Liver (tissue), 9 donors: ENCODE results near the gene SYS1. TPM values are rescaled to one million over a fixed set of nuclear protein-coding genes. Genes with fewer than 3 reads are reported as not detected.

Experiments
- DNase-seq: peaks from one replicate; pipeline ENCODE4 v3.0.0-alpha.2; 2017; ENCODE audit warnings: low spot score
- H3K27ac ChIP-seq, 2 donors: one replicate each; pipeline ENCODE4 v1.7.0; 2013; ENCODE audit warnings: inconsistent platforms in 2 of 2, low read length in 2 of 2, control low read depth in 1 of 2, low read depth in 1 of 2, mild to moderate bottlenecking in 1 of 2
- H3K27me3 ChIP-seq, 4 donors: one replicate each; pipeline versions ENCODE4 v1.6.1 to v1.7.0; 2013; ENCODE audit warnings: low read length in 3 of 4, inconsistent platforms in 1 of 4, mild to moderate bottlenecking in 1 of 4, moderate library complexity in 1 of 4; ENCODE audit not compliant: control insufficient read depth in 4 of 4, insufficient read depth in 4 of 4
- H3K36me3 ChIP-seq, 4 donors: one replicate each; pipeline versions ENCODE4 v1.6.1 to v1.7.0; 2013; ENCODE audit warnings: low read length in 3 of 4, mild to moderate bottlenecking in 3 of 4, low read depth in 1 of 4, moderate library complexity in 1 of 4; ENCODE audit not compliant: control insufficient read depth in 4 of 4, insufficient read depth in 3 of 4
- H3K4me1 ChIP-seq, 4 donors: one replicate each; pipeline versions ENCODE4 v1.6.1 to v1.7.0; 2013; ENCODE audit warnings: low read length in 3 of 4, mild to moderate bottlenecking in 3 of 4, moderate library complexity in 1 of 4; ENCODE audit not compliant: control insufficient read depth in 4 of 4, insufficient read depth in 4 of 4
- H3K4me3 ChIP-seq, 3 donors: one replicate each; pipeline versions ENCODE4 v1.6.1 to v1.7.0; 2013; ENCODE audit warnings: low read length in 3 of 3, control low read depth in 1 of 3, low read depth in 1 of 3, mild to moderate bottlenecking in 1 of 3
- H3K9ac ChIP-seq, 2 donors: one replicate each; pipeline ENCODE4 v1.7.0; 2013; ENCODE audit warnings: low read length in 2 of 2, mild to moderate bottlenecking in 2 of 2, moderate library complexity in 2 of 2, control low read depth in 1 of 2, low read depth in 1 of 2
- H3K9me3 ChIP-seq, 4 donors: one replicate each; pipeline versions ENCODE4 v1.6.1 to v1.7.0; 2013; ENCODE audit warnings: low read length in 3 of 4; ENCODE audit not compliant: control insufficient read depth in 4 of 4
- EGR1 ChIP-seq, 2 donors: IDR thresholded peaks; 2 replicates each; pipeline ENCODE4 v1.6.1; 2016 to 2018; ENCODE audit warnings: antibody characterized with exemption in 2 of 2, low read depth in 2 of 2
- FOXA1 ChIP-seq: IDR thresholded peaks from 2 replicates; pipeline ENCODE4 v1.6.1; 2016; ENCODE audit warnings: antibody characterized with exemption
- FOXA2 ChIP-seq: IDR thresholded peaks from 2 replicates; pipeline ENCODE4 v1.6.1; 2016; ENCODE audit warnings: antibody characterized with exemption
- GABPA ChIP-seq, 2 donors: IDR thresholded peaks in 1 of 2; conservative IDR thresholded peaks in 1 of 2; 2 replicates each; pipeline ENCODE4 v1.6.1; 2016; ENCODE audit warnings: antibody characterized with exemption in 2 of 2, mild to moderate bottlenecking in 1 of 2, moderate library complexity in 1 of 2
- HNF4A ChIP-seq, 2 donors: conservative IDR thresholded peaks; 2 replicates each; pipeline ENCODE4 v1.6.1; 2016; ENCODE audit warnings: antibody characterized with exemption in 2 of 2, mild to moderate bottlenecking in 2 of 2
- HNF4G ChIP-seq: IDR thresholded peaks from 2 replicates; pipeline ENCODE4 v1.6.1; 2016; ENCODE audit warnings: antibody characterized with exemption
- JUND ChIP-seq, 2 donors: IDR thresholded peaks; 2 replicates each; pipeline ENCODE4 v1.6.1; 2016; ENCODE audit warnings: antibody characterized with exemption in 2 of 2
- NR2F2 ChIP-seq: IDR thresholded peaks from 2 replicates; pipeline ENCODE4 v1.6.1; 2016; ENCODE audit warnings: antibody characterized with exemption
- RAD21 ChIP-seq, 2 donors: IDR thresholded peaks; 2 replicates each; pipeline ENCODE4 v1.6.1; 2016; ENCODE audit warnings: antibody characterized with exemption in 2 of 2, mild to moderate bottlenecking in 2 of 2
- RXRA ChIP-seq, 2 donors: IDR thresholded peaks; 2 replicates each; pipeline ENCODE4 v1.6.1; 2017 to 2018; ENCODE audit warnings: antibody characterized with exemption in 2 of 2, mild to moderate bottlenecking in 1 of 2
- SP1 ChIP-seq: IDR thresholded peaks from 2 replicates; pipeline ENCODE4 v1.6.1; 2018; ENCODE audit warnings: antibody characterized with exemption, mild to moderate bottlenecking
- TAF1 ChIP-seq: conservative IDR thresholded peaks from 2 replicates; pipeline ENCODE4 v1.6.1; 2016; ENCODE audit warnings: antibody characterized with exemption, mild to moderate bottlenecking
- YY1 ChIP-seq: IDR thresholded peaks from 2 replicates; pipeline ENCODE4 v1.6.1; 2016; ENCODE audit warnings: antibody characterized with exemption, mild to moderate bottlenecking
- WGBS: extraction: QIAGEN DNeasy Blood & Tissue Kit; methylation state at CpG from one replicate; pipeline ENCODE4 v1.1.7; 2013; 5-methylcytosine and 5-hydroxymethylcytosine counted together
- polyA plus RNA-seq, 2 donors: library from polyadenylated mRNA; stranded (reverse) in 1 of 2; unstranded in 1 of 2; fragments of 200-250 nt in 1 of 2; fragments of >200 nt in 1 of 2; fragmentation: Nextera tagmentation in 1 of 2; extraction: Ambion mirVana in 1 of 2; gene quantifications; one replicate each; pipeline versions ENCODE4 v1.2.1 to v1.2.3, GENCODE V29; 2013 to 2015
- total RNA-seq, 2 donors: library from RNA; depleted of rRNA; stranded (reverse); fragments of >200 nt; gene quantifications; one replicate each; pipeline ENCODE4 v1.2.3, GENCODE V29; 2014
- TF ChIP-seq, protein P1 (sequence below): IDR thresholded peaks from 2 replicates; pipeline ENCODE4 v1.6.1; 2016; ENCODE audit warnings: antibody characterized with exemption
- TF ChIP-seq, protein P2 (sequence below): fragments of 150-350 bp; IDR thresholded peaks from 2 replicates; pipeline ENCODE4 v1.5.1; 2017; ENCODE audit warnings: improper control_type of control experiment, low read depth, low read length; ENCODE audit not compliant: missing input control
- TF ChIP-seq, protein P3 (sequence below): IDR thresholded peaks from 2 replicates; pipeline ENCODE4 v1.6.1; 2016; ENCODE audit warnings: antibody characterized with exemption
- TF ChIP-seq, protein P4 (sequence below): IDR thresholded peaks from 2 replicates; pipeline ENCODE4 v1.6.1; 2016; ENCODE audit warnings: antibody characterized with exemption
- donor health status: healthy.
- donor health status: healthy.
- donor health status: healthy.
- donor health status: healthy.
- donor health status: healthy.

SYS1 gene
- total and polyA plus RNA-seq, 4 donors, result 15.0 to 37.8 (median 28.1) TPM

DNA sequence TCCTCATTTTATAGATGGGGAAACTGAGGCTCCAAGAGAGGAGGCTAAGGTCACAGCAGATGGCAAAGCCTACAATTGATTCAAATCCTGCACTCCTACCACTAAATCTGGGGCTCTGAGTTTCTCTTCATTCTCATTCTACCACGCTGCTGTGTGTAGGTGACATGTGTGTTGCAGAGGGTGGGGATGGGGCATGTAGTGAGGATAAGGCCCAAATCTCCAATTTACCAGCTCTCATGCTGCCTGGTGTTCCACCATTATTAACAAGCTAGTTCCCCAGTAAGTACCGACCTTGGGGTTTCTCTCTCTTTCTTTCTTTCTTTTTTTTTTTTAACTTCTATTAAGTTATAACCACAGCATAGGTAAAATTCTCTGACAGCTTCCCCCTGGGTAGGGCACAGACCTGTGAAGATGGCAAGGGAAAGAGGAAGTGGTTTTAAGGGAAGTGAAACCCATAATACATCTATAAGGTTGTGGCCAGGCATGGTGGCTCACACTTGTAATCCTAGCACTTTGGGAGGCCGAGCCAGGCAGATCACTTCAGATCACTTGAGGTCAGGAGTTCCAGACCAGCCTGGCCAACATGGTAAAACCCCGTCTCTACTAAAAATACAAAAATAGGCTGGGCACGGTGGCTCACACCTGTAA lies 41.9 kb upstream of the SYS1 start (continued):
- TF ChIP-seq, protein P1, sequence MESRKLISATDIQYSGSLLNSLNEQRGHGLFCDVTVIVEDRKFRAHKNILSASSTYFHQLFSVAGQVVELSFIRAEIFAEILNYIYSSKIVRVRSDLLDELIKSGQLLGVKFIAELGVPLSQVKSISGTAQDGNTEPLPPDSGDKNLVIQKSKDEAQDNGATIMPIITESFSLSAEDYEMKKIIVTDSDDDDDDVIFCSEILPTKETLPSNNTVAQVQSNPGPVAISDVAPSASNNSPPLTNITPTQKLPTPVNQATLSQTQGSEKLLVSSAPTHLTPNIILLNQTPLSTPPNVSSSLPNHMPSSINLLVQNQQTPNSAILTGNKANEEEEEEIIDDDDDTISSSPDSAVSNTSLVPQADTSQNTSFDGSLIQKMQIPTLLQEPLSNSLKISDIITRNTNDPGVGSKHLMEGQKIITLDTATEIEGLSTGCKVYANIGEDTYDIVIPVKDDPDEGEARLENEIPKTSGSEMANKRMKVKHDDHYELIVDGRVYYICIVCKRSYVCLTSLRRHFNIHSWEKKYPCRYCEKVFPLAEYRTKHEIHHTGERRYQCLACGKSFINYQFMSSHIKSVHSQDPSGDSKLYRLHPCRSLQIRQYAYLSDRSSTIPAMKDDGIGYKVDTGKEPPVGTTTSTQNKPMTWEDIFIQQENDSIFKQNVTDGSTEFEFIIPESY, result no peak
- TF ChIP-seq NR2F2 (no peak), HNF4A (conservative IDR thresholded peaks at IDR 0.05) (no peak)

DNA sequence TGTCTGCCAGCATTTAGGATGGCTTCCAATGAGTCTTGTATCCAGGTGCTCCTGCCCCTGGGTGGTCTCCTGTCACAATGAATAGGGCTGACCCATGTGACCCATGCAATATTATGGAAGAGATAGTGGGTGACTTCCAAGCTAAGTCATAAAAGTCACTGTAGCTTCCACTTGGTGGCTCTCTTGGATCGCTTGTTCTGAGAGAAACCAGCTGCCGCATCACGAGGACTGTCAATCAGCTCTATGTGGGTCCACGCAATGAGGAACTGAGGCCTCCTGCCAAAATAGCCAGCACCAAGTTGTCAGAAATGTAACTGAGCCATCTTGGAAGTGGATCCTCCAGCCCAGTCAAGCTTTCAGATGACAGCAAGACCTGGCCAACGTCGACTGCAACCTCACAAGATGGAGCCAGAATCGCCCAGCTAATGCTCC lies 40.0 kb upstream of the SYS1 start:
- Histone ChIP-seq H3K4me1 (peaks cover 0 to 2% (median 0%) of the 10 kb centered on the region in 4 donors), H3K4me3 (no peak overlapping the region), H3K36me3 (peaks cover 7 to 24% (median 19%) of the 10 kb centered on the region in 4 donors), H3K27ac (no peak overlapping the region), H3K27me3 (no peaks in the 10 kb centered on the region), H3K9me3 (no peaks in the 10 kb centered on the region), H3K9ac (no peak overlapping the region)
- WGBS, result 35% methylated on average over 7 of the region's 7 CpGs
- DNase-seq, result no peak
- TF ChIP-seq, protein P2, sequence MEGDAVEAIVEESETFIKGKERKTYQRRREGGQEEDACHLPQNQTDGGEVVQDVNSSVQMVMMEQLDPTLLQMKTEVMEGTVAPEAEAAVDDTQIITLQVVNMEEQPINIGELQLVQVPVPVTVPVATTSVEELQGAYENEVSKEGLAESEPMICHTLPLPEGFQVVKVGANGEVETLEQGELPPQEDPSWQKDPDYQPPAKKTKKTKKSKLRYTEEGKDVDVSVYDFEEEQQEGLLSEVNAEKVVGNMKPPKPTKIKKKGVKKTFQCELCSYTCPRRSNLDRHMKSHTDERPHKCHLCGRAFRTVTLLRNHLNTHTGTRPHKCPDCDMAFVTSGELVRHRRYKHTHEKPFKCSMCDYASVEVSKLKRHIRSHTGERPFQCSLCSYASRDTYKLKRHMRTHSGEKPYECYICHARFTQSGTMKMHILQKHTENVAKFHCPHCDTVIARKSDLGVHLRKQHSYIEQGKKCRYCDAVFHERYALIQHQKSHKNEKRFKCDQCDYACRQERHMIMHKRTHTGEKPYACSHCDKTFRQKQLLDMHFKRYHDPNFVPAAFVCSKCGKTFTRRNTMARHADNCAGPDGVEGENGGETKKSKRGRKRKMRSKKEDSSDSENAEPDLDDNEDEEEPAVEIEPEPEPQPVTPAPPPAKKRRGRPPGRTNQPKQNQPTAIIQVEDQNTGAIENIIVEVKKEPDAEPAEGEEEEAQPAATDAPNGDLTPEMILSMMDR, result peak; percentile 58
- TF ChIP-seq FOXA2, result no peak
- no peak for TF ChIP-seq HNF4G
- TF ChIP-seq FOXA1, result no peak
- TF ChIP-seq JUND (IDR thresholded peaks at IDR 0.05), result no peak
- TF ChIP-seq, protein P3, sequence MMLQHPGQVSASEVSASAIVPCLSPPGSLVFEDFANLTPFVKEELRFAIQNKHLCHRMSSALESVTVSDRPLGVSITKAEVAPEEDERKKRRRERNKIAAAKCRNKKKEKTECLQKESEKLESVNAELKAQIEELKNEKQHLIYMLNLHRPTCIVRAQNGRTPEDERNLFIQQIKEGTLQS, result no peak
- TF ChIP-seq RAD21 (IDR thresholded peaks at IDR 0.05), result peak; percentile 90 to 95
- TF ChIP-seq TAF1, result no peak
- TF ChIP-seq HNF4A (conservative IDR thresholded peaks at IDR 0.05), result peak; percentile 7 to 40
- TF ChIP-seq, protein P4, sequence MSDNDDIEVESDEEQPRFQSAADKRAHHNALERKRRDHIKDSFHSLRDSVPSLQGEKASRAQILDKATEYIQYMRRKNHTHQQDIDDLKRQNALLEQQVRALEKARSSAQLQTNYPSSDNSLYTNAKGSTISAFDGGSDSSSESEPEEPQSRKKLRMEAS, result no peak
- peak; percentile 56 for TF ChIP-seq YY1

DNA sequence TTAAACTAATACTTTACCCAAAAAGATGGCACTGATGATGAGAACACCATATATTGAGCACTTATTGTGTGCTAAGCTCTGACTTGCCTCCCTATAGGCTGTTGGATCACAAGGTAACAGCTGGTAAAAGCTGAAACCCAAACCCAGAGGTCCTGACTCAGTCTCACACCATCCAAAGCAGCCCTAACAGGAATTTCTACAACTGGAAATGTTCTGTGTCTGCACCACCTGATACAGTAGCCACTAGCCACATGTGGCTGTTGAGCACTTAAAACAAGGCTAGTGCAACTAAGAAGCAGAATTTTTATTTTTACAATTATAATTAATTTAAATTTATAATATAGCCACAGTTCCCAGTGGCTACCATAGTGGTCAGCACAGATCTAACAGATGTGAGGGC lies 39.2 kb upstream of the SYS1 start:
- no peak overlapping the region for H3K9ac ChIP-seq
- H3K9me3 ChIP-seq, result no peaks in the 10 kb centered on the region
- no peak overlapping the region for H3K4me3 ChIP-seq
- peaks cover 11 to 32% (median 26%) of the 10 kb centered on the region in 4 donors for H3K36me3 ChIP-seq
- H3K27ac ChIP-seq, result peak overlapping the region in 1 of 2 donors; percentile 23
- no peak for DNase-seq
- TF ChIP-seq HNF4G (no peak), SP1 (no peak), RXRA (IDR thresholded peaks at IDR 0.05) (no peak), JUND (IDR thresholded peaks at IDR 0.05) (no peak), GABPA (IDR thresholded peaks at IDR 0.05 in 1 of 2, conservative IDR thresholded peaks at IDR 0.05 in 1 of 2) (no peak), EGR1 (IDR thresholded peaks at IDR 0.05; ENCODE audit: low read depth in 2 of 2) (no peak), FOXA2 (no peak)
- TF ChIP-seq, protein P3, result no peak
- peaks cover 0 to 2% (median 0%) of the 10 kb centered on the region in 4 donors for H3K4me1 ChIP-seq
- no peaks in the 10 kb centered on the region for H3K27me3 ChIP-seq
